TTC549 (cell line): ENCODE data around the gene ZSWIM8.
"Not testable (repeated sequence)": the region's sequence is repeated elsewhere in the genome, so short reads cannot be mapped to it uniquely, and the experiment has no call there.

Experiments used
- FAIRE-seq: peaks from 2 replicates; lab custom pipeline; 2012; peaks lifted over from hg19 to GRCh38; lab: Jason Lieb, UNC

ZSWIM8 gene

GRCh38 chr10:73774637-73775036, 10.8 kb upstream of the ZSWIM8 start:
- no peak for FAIRE-seq

GRCh38 chr10:73779018-73779417, 6.4 kb upstream of the ZSWIM8 start:
- FAIRE-seq, result no peak

GRCh38 chr10:73779539-73780197, 5.7 kb upstream of the ZSWIM8 start:
- no peak for FAIRE-seq

- FAIRE-seq, result no peak
These were observed 5.1 kb upstream of the ZSWIM8 start for GRCh38 chr10:73780301-73780700.

GRCh38 chr10:73780966-73781365, 4.4 kb upstream of the ZSWIM8 start:
- FAIRE-seq, result no peak

- no peak for FAIRE-seq
These were observed 3.9 kb upstream of the ZSWIM8 start for GRCh38 chr10:73781548-73781878.

GRCh38 chr10:73781879-73782748, 3.3 kb upstream of the ZSWIM8 start, which contains the start of gene CHCHD1:
Gene CHCHD1 (plus strand): TSS chr10:73782048. CDS start chr10:73782076, 28 bp downstream.
- no peak for FAIRE-seq

- no peak for FAIRE-seq
These were observed 2.7 kb upstream of the ZSWIM8 start for GRCh38 chr10:73782749-73783085.

GRCh38 chr10:73785721-73786511, 510 bp downstream of the ZSWIM8 start:
- FAIRE-seq, result no peak

GRCh38 chr10:73786512-73786885, 1.1 kb downstream of the ZSWIM8 start:
- FAIRE-seq, result no peak

DNA sequence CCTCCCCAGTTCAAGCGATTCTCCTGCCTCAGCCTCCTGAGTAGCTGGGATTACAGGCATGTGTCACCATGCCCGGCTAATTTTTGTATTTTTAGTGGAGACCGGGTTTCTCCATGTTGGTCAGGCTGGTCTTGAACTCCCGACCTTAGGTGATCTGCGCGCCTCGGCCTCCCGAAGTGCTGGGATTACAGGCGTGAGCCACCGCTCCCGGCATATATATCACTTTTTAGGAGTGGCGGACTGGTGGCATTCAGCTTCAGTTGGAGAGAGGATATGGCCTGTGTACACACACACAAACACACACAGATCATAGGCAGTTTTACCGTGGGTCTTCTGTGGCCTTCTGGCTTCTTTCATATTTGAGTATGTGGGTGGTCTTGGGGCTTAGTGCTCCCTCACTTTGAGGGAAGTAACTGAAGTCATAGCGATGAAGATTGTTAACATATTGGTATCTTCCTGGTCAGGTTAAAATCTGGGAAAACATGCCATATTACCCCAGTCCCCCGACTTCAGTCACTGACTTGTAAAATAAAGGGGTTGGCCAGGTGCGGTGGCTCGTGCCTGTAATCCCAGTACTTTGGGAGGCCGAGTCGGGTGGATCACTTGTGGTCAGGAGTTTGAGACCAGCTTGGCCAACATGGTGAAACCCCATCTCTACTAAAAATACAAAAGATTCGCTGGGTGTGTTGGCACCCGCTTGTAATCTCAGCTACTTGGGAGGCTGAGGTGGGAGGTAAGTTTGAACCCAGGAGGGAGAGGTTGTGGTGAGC, 1.8 kb downstream of the ZSWIM8 start:
- not testable (repeated sequence) for FAIRE-seq

GRCh38 chr10:73788864-73789658, 3.7 kb downstream of the ZSWIM8 start:
- no peak for FAIRE-seq

DNA sequence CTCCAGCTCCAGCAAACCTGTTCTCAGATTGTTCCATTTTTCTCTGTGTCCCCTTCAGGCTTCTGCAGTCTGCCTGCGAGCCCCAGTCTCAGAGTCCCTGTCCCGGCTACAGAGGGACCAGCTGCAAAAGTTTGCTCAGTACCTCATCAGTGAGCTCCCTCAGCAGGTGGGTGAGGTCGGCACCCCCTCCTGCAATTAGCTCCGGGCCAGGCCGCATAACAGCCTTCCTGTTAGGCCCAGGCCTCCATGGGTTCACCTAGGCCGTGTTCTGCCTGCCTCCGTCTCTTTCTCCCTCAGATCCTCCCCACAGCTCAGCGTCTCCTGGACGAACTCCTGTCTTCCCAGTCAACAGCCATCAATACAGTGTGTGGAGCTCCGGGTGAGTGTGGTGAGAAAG, 4.3 kb downstream of the ZSWIM8 start:
- FAIRE-seq, result no peak

DNA sequence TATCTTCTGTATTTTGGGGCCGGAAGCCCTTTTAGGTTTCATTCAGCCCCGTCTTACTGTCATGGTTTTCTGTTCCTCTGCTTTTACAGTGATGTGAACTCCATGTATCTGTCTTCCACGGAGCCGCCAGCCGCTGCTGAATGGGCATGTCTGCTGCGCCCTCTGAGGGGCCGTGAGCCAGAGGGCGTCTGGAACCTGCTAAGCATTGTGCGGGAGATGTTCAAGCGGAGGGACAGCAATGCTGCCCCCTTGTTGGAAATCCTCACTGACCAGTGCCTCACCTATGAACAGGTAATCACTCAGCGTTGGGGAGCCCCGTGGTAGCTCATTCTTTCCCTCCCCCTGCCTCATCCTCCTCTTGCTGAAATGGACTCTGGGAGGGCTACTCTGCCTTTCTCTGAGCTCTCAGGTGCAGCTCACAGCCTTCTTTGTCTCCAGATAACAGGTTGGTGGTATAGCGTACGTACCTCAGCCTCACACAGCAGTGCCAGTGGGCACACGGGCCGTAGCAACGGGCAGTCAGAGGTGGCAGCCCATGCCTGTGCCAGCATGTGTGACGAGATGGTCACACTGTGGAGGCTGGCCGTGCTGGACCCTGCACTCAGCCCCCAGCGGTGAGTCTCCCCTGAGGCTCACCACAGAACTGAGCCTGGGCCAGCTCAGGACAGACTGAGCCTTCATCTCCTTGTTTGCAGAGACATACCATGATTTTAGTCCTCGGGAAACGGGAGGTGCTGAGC, 5.7 kb downstream of the ZSWIM8 start:
- FAIRE-seq, result no peak

- FAIRE-seq, result no peak
These were observed 6.5 kb downstream of the ZSWIM8 start for GRCh38 chr10:73791871-73792400.

GRCh38 chr10:73793456-73793855, 8.1 kb downstream of the ZSWIM8 start:
- no peak for FAIRE-seq

DNA sequence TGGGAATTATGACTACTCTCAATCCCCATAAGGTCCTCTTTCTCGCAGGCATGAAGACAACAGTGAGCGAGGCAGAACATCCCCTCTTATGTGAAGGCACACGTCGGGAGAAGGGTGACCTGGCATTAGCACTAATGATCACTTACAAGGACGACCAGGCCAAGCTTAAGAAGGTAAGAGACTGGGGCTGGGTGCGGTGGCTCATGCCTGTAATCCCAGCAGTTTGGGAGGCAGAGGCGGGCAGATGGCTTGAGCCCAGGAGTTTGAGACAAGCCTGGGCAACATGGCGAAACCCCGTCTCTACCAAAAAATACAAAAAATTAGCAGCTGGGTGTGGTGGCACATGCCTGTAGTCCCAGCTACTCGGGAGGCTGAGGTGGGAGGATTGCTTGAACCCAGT, 10.1 kb downstream of the ZSWIM8 start:
- FAIRE-seq, result not testable (repeated sequence)

- not testable (repeated sequence) for FAIRE-seq
These were observed 10.6 kb downstream of the ZSWIM8 start for GRCh38 chr10:73796035-73796434.

- no peak for FAIRE-seq
These were observed 11.4 kb downstream of the ZSWIM8 start for GRCh38 chr10:73796766-73797165.

GRCh38 chr10:73797324-73798025, 12.1 kb downstream of the ZSWIM8 start:
- no peak for FAIRE-seq
